ENCODE data around the gene KIFC3. TPM values are rescaled to one million over a fixed set of nuclear protein-coding genes. Genes with fewer than 3 reads are reported as not detected.
A peak's percentile ranks its signal among the peaks of the same experiment; 100 is the strongest.

KIFC3 gene
- total and polyA plus RNA-seq, 2 donors from 2014 or later, result 74.9 to 109 TPM

DNA sequence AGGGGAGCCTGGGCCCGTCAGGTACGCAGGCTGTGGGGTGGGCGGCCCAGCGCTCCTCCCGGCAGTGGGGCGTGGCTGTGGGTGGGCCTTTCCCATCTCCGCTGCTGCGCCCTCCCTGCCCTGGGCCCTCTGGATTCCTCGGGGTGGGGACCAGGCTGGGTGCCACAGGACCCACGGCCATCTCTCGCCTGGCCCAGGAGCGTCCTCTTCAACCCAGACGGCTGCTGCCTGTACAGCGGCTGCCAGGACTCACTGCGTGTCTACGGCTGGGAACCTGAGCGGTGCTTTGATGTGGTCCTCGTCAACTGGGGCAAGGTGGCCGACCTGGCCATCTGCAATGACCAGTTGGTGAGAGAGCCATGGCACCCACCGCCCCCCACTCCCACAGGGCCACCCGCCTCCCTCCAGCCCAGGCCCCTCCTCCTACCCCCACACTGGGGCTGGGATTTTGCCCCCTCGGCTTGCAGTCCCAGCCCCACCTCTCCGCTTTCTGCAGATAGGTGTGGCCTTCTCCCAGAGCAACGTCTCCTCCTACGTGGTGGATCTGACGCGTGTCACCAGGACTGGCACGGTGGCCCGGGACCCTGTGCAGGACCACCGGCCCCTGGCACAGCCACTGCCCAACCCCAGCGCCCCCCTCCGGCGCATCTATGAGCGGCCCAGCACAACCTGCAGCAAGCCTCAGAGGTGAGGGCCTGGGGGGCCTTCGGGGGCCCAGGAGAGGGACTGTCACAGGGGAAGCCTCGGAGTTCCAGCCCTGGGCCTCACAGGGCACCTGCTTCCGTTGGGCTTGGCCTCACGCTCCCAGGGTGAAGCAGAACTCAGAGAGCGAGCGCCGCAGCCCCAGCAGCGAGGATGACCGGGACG, 49.5 kb downstream of the KIFC3 start:
- no peak for FAIRE-seq
- no peak overlapping the region for H3K4me3 ChIP-seq (ENCODE audit: low read length in 3 of 3)
- TF ChIP-seq, protein P1, sequence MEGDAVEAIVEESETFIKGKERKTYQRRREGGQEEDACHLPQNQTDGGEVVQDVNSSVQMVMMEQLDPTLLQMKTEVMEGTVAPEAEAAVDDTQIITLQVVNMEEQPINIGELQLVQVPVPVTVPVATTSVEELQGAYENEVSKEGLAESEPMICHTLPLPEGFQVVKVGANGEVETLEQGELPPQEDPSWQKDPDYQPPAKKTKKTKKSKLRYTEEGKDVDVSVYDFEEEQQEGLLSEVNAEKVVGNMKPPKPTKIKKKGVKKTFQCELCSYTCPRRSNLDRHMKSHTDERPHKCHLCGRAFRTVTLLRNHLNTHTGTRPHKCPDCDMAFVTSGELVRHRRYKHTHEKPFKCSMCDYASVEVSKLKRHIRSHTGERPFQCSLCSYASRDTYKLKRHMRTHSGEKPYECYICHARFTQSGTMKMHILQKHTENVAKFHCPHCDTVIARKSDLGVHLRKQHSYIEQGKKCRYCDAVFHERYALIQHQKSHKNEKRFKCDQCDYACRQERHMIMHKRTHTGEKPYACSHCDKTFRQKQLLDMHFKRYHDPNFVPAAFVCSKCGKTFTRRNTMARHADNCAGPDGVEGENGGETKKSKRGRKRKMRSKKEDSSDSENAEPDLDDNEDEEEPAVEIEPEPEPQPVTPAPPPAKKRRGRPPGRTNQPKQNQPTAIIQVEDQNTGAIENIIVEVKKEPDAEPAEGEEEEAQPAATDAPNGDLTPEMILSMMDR (IDR thresholded peaks at IDR 0.05; ENCODE audit: borderline replicate concordance, extremely low read depth, insufficient read depth), result no peak
- H3K27me3 ChIP-seq (ENCODE audit: control insufficient read depth, insufficient read depth, low read length), result no peaks in the 10 kb centered on the region
- peak in 2 of 5 donors; percentile 38 to 69 for DNase-seq
- H3K9me3 ChIP-seq (ENCODE audit: control insufficient read depth in 2 of 3, insufficient read depth in 1 of 3, low read length in 3 of 3), result no peaks in the 10 kb centered on the region
- H3K36me3 ChIP-seq (ENCODE audit: control insufficient read depth in 2 of 3, insufficient read depth in 3 of 3, low read length in 3 of 3), result no peaks in the 10 kb centered on the region
- no peak overlapping the region for H3K9ac ChIP-seq (ENCODE audit: low read length in 3 of 3)
- intact Hi-C loops (cut with DNase I), result no loop called here
- H3K4me1 ChIP-seq (ENCODE audit: control insufficient read depth in 2 of 3, insufficient read depth in 2 of 3, low read depth in 1 of 3, low read length in 3 of 3), result peaks cover 0 to 3% (median 0%) of the 10 kb centered on the region in 3 donors
- no peak overlapping the region for H3K27ac ChIP-seq (ENCODE audit: low read depth in 2 of 2, low read length in 2 of 2)

DNA sequence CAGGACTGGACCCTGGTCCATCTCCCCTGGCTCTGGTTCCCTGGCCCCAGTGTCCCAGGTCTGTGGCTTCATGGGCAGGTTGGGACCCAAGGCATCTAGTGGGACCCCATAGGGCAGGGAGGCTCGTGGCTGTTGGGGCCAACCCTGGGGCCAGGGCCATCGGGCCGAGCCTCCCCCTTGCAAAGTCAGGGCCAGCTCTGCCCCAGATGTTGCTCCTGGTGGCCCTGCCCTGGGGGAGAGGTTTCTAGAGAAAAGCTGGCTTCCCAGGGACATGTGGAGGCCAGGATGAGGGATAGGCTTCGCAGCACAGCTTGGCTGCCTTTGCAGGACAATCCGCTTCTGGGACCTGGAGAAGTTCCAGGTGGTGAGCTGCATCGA, 50.1 kb downstream of the KIFC3 start:
- TF ChIP-seq, protein P1 (IDR thresholded peaks at IDR 0.05; ENCODE audit: borderline replicate concordance, extremely low read depth, insufficient read depth), result no peak
- FAIRE-seq, result no peak
- intact Hi-C loops (cut with DNase I), result no loop called here

DNA sequence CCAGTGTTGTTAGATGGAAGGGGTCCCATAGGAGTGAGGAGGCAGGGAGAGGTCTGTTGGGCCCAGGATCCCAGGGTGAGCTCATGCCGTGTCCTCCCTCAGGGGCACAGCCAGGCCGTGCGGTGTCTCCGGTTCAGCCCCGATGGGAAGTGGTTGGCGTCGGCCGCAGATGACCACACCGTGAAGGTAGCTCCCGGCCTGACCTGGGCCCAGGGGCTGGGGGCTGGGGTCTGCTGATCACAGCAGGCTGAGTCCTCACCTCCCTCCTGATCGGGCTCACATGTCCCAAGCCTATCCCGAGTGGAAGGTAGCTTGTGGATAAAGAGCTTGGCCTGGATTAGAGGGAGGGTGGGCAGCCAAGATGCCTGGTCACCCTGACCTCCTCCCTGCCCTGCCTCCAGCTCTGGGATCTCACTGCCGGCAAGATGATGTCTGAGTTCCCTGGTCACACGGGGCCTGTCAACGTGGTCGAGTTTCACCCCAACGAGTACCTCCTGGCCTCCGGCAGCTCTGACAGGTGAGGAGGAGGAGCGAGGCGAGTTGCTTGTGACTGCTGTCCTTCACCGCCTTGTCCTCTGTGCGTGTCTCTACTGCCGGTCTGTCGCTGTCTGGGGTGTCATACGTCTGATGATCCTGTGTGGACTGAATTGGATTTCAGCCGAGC, 50.6 kb downstream of the KIFC3 start:
- no peak for FAIRE-seq

More for the DNA sequence above, 50.1 kb downstream of the KIFC3 start:
- DNase-seq, result peak in 1 of 5 donors; percentile 67
- no peak overlapping the region for H3K4me3 ChIP-seq (ENCODE audit: low read length in 3 of 3)
- no peaks in the 10 kb centered on the region for H3K4me1 ChIP-seq (ENCODE audit: control insufficient read depth in 2 of 3, insufficient read depth in 2 of 3, low read depth in 1 of 3, low read length in 3 of 3)
- no peaks in the 10 kb centered on the region for H3K27me3 ChIP-seq (ENCODE audit: control insufficient read depth, insufficient read depth, low read length)
- H3K27ac ChIP-seq (ENCODE audit: low read depth in 2 of 2, low read length in 2 of 2), result no peak overlapping the region
- no peaks in the 10 kb centered on the region for H3K9me3 ChIP-seq (ENCODE audit: control insufficient read depth in 2 of 3, insufficient read depth in 1 of 3, low read length in 3 of 3)
- H3K36me3 ChIP-seq (ENCODE audit: control insufficient read depth in 2 of 3, insufficient read depth in 3 of 3, low read length in 3 of 3), result no peaks in the 10 kb centered on the region
- H3K9ac ChIP-seq (ENCODE audit: low read length in 3 of 3), result no peak overlapping the region

More for the DNA sequence above, 50.6 kb downstream of the KIFC3 start:
- intact Hi-C loops (cut with DNase I), result no loop called here
- no peak overlapping the region for H3K27ac ChIP-seq (ENCODE audit: low read depth in 2 of 2, low read length in 2 of 2)
- H3K4me1 ChIP-seq (ENCODE audit: control insufficient read depth in 2 of 3, insufficient read depth in 2 of 3, low read depth in 1 of 3, low read length in 3 of 3), result no peaks in the 10 kb centered on the region
- H3K36me3 ChIP-seq (ENCODE audit: control insufficient read depth in 2 of 3, insufficient read depth in 3 of 3, low read length in 3 of 3), result no peaks in the 10 kb centered on the region
- H3K9me3 ChIP-seq (ENCODE audit: control insufficient read depth in 2 of 3, insufficient read depth in 1 of 3, low read length in 3 of 3), result no peaks in the 10 kb centered on the region
- TF ChIP-seq, protein P1 (IDR thresholded peaks at IDR 0.05; ENCODE audit: borderline replicate concordance, extremely low read depth, insufficient read depth), result no peak
- peak in 1 of 5 donors; percentile 71 for DNase-seq
- H3K9ac ChIP-seq (ENCODE audit: low read length in 3 of 3), result no peak overlapping the region
- no peak overlapping the region for H3K4me3 ChIP-seq (ENCODE audit: low read length in 3 of 3)
- no peaks in the 10 kb centered on the region for H3K27me3 ChIP-seq (ENCODE audit: control insufficient read depth, insufficient read depth, low read length)

Measured in kidney (tissue), 14 donors.